Endothelial cell of umbilical vein (primary cell): ENCODE data around the gene ATP1A4. TPM values are rescaled to one million over a fixed set of nuclear protein-coding genes. Genes with fewer than 3 reads are reported as not detected.

ENCODE experiments used
- BruUV-seq: library from RNA; stranded (reverse); fragments of 400-500 nt; replicated peaks from 2 replicates; lab custom pipeline; 2021; lab: Mats Ljungman, UMichigan
- CTCF ChIA-PET: fragments of 300-600, 350-600 bp; sonication (Branson Sonifier 250); formaldehyde crosslinking; loops from one replicate; lab custom pipeline; 2021; ENCODE audit warnings: antibody characterized with exemption, inconsistent platforms; lab: Charles Lee
- POLR2A ChIA-PET: fragments of 300-600, 350-600 bp; sonication (Branson Sonifier 250); formaldehyde crosslinking; loops from one replicate; lab custom pipeline; 2021; ENCODE audit warnings: antibody characterized with exemption, inconsistent platforms; lab: Charles Lee
- DNase-seq: peaks from one replicate; pipeline ENCODE4 v3.0.0-alpha.2; 2011; ENCODE audit warnings: low read depth, low spot score
- FAIRE-seq: peaks from 2 replicates; lab custom pipeline; 2011; peaks lifted over from hg19 to GRCh38; lab: Jason Lieb, UNC
- H2AFZ ChIP-seq: 2 replicates; pipeline ENCODE4 v1.6.0; 2012; ENCODE audit warnings: low read depth, low read length, control low read depth, inconsistent platforms
- H3K27ac ChIP-seq: 2 replicates; pipeline ENCODE4 v1.5.1; 2011; ENCODE audit warnings: low read depth, mild to moderate bottlenecking, control low read depth, low read length, moderate library complexity; ENCODE audit not compliant: insufficient read depth
- H3K27me3 ChIP-seq, 2 experiments: 2 replicates each; pipeline versions ENCODE4 v1.6.0 to v1.6.1; 2011; ENCODE audit warnings: low read length in 2 of 2, mixed read lengths in 1 of 2; ENCODE audit not compliant: control insufficient read depth in 2 of 2, insufficient read depth in 2 of 2
- H3K36me3 ChIP-seq, 2 experiments: 2 replicates in 1 of 2; 3 replicates in 1 of 2; pipeline ENCODE4 v1.5.1; 2011; ENCODE audit warnings: low read length in 2 of 2, mild to moderate bottlenecking in 1 of 2, moderate library complexity in 1 of 2; ENCODE audit not compliant: control insufficient read depth in 2 of 2, insufficient read depth in 2 of 2; ENCODE audit errors: extremely low read depth in 1 of 2
- H3K4me1 ChIP-seq: 3 replicates; pipeline ENCODE4 v1.5.1; 2011; ENCODE audit warnings: mild to moderate bottlenecking, low read length; ENCODE audit not compliant: control insufficient read depth, insufficient read depth; ENCODE audit errors: extremely low read depth
- H3K4me2 ChIP-seq: 2 replicates; pipeline ENCODE4 v1.6.1; 2011; ENCODE audit warnings: low read length, control low read depth, mixed read lengths; ENCODE audit not compliant: insufficient read depth
- H3K4me3 ChIP-seq, 3 experiments: fragments of 200-600 bp in 1 of 3; sonication (generic), shearing (Covaris generic) in 1 of 3; replicated peaks in 1 of 3; 2 replicates each; pipeline ENCODE4 v1.5.1; 2011 to 2016; ENCODE audit warnings: control low read depth in 3 of 3, low read length in 3 of 3, mild to moderate bottlenecking in 2 of 3, inconsistent platforms in 1 of 3, low read depth in 1 of 3, moderate library complexity in 1 of 3; ENCODE audit not compliant: insufficient read depth in 1 of 3
- H3K79me2 ChIP-seq: 2 replicates; pipeline ENCODE4 v1.6.0; 2012; ENCODE audit warnings: low read length, inconsistent platforms; ENCODE audit not compliant: control insufficient read depth, insufficient read depth
- H3K9ac ChIP-seq: replicated peaks from 2 replicates; pipeline ENCODE3; 2011; ENCODE audit warnings: low read length, control low read depth; ENCODE audit not compliant: insufficient read depth; ENCODE audit errors: extremely low read depth
- H3K9me1 ChIP-seq: replicated peaks from 3 replicates; pipeline ENCODE4 v1.6.0; 2011; ENCODE audit warnings: mild to moderate bottlenecking, low read length; ENCODE audit not compliant: control insufficient read depth, insufficient read depth; ENCODE audit errors: extremely low read depth
- H3K9me3 ChIP-seq: replicated peaks from 2 replicates; pipeline ENCODE4 v1.5.1; 2012; ENCODE audit warnings: low read length, inconsistent platforms; ENCODE audit not compliant: control insufficient read depth, insufficient read depth
- H4K20me1 ChIP-seq: replicated peaks from 2 replicates; pipeline ENCODE3; 2011; ENCODE audit warnings: mild to moderate bottlenecking, low read length; ENCODE audit not compliant: control insufficient read depth, insufficient read depth; ENCODE audit errors: extremely low read depth
- CTCF ChIP-seq, 2 donors: IDR thresholded peaks; 1 replicate in 1 of 2; 2 replicates in 1 of 2; pipeline ENCODE4 v1.5.1; 2011; ENCODE audit warnings: low read length in 2 of 2, mild to moderate bottlenecking in 2 of 2, moderate library complexity in 2 of 2, control low read depth in 1 of 2, inconsistent platforms in 1 of 2, low read depth in 1 of 2; ENCODE audit not compliant: insufficient read depth in 1 of 2; ENCODE audit errors: extremely low read depth in 1 of 2
- EZH2 ChIP-seq: IDR thresholded peaks from 2 replicates; pipeline ENCODE4 v1.6.1; 2012; ENCODE audit warnings: borderline replicate concordance, low read depth, mild to moderate bottlenecking, moderate library complexity, low read length, inconsistent platforms; ENCODE audit not compliant: severe bottlenecking
- FOS ChIP-seq: IDR thresholded peaks from 2 replicates; pipeline ENCODE4 v1.6.1; 2011; ENCODE audit warnings: mild to moderate bottlenecking, low read length, moderate library complexity, borderline replicate concordance; ENCODE audit not compliant: insufficient read depth
- GATA2 ChIP-seq: IDR thresholded peaks from 2 replicates; pipeline ENCODE4 v1.7.0; 2011; ENCODE audit warnings: low read depth, mild to moderate bottlenecking, moderate library complexity, mixed read lengths, low read length; ENCODE audit not compliant: insufficient read length, insufficient read depth
- JUN ChIP-seq: IDR thresholded peaks from 2 replicates; pipeline ENCODE4 v1.6.1; 2011; ENCODE audit warnings: borderline replicate concordance, low read depth; ENCODE audit not compliant: insufficient read length, insufficient read depth
- MAX ChIP-seq: IDR thresholded peaks from 2 replicates; pipeline ENCODE4 v1.6.1; 2011; ENCODE audit not compliant: insufficient read depth, insufficient read length
- MYC ChIP-seq: IDR thresholded peaks from one replicate; pipeline ENCODE4 v1.6.1; 2011; ENCODE audit warnings: mild to moderate bottlenecking, low read depth, low read length
- POLR2A ChIP-seq: IDR thresholded peaks from 2 replicates; pipeline ENCODE4 v1.6.1; 2012; ENCODE audit warnings: low read depth, mild to moderate bottlenecking, control low read depth, low read length
- POLR2AphosphoS5 ChIP-seq: IDR thresholded peaks from 2 replicates; pipeline ENCODE4 v1.6.1; 2012; ENCODE audit warnings: low read depth, mild to moderate bottlenecking, control low read depth, low read length, moderate library complexity; ENCODE audit not compliant: insufficient read depth
- dilution Hi-C: fragments of 300-500 bp; cut with MboI; formaldehyde crosslinking; loops from one replicate; pipeline ENCODE4 v1.15.0; 2019; ENCODE audit warnings: low sequenced_read_pairs; ENCODE audit not compliant: extremely low pct_ligation_motif_present
- intact Hi-C: fragments of 100-400 bp; cut with micrococcal nuclease; formaldehyde crosslinking; loops from one replicate; pipeline ENCODE4 v1.10.0; 2022
- polyA plus RNA-seq, 4 experiments: library from polyadenylated mRNA; depleted of rRNA in 3 of 4; stranded (reverse) in 3 of 4; unstranded in 1 of 4; fragments of >200 nt; gene quantifications; 2 replicates each; pipeline versions ENCODE4 v1.2.1 to v1.2.3, GENCODE V29; 2011 to 2012; ENCODE audit warnings: missing spikeins in 1 of 4
- total RNA-seq: library from RNA; stranded (reverse); gene quantifications from 2 replicates; pipeline ENCODE4 v1.2.3, GENCODE V29; 2021

The ATP1A4 gene
- total and polyA plus RNA-seq, 2 donors (not counting 3 experiments of a cell fraction or from before 2014, with no cell fraction given), result not detected

- no peak overlapping the region for H2AFZ ChIP-seq
- intact Hi-C loops (no loop called here), dilution Hi-C loops (no loop called here)
- TF ChIP-seq MAX, result no peak
- no peak for TF ChIP-seq GATA2
- TF ChIP-seq MYC, result no peak
- no peak for TF ChIP-seq POLR2A
- no peak for TF ChIP-seq CTCF (IDR thresholded peaks at IDR 0.05; ENCODE audit: extremely low read depth in 1 of 2, insufficient read depth in 1 of 2, low read depth in 1 of 2, low read length in 2 of 2)
- TF ChIP-seq FOS, result no peak
- no peak for TF ChIP-seq JUN
- TF ChIP-seq POLR2AphosphoS5, result no peak
- no peak for TF ChIP-seq EZH2
- H3K9me1 ChIP-seq, result no peaks in the 10 kb centered on the region
- no peaks in the 10 kb centered on the region for H3K4me1 ChIP-seq
- DNase-seq (no peak), FAIRE-seq (no peak)
- POLR2A ChIA-PET, result no interaction called here
- BruUV-seq, result no TSS peak
- peaks cover 7 to 17% of the 10 kb centered on the region in 2 experiments for H3K27me3 ChIP-seq
- no peaks in the 10 kb centered on the region for H3K9me3 ChIP-seq
- no peaks in the 10 kb centered on the region for H3K79me2 ChIP-seq
- no peak overlapping the region for H3K9ac ChIP-seq
- no peaks in the 10 kb centered on the region for H3K36me3 ChIP-seq
- CTCF ChIA-PET, result interaction anchor here (1.2 to 1.7 kb wide), 2 partner anchors 22 to 81 kb away, joined by 3 to 5 read pairs (median 4); no protein-coding TSS in a partner anchor
- H4K20me1 ChIP-seq, result no peaks in the 10 kb centered on the region
- H3K4me3 ChIP-seq, result no peak overlapping the region
- H3K27ac ChIP-seq, result no peak overlapping the region
- H3K4me2 ChIP-seq, result no peak overlapping the region
Observed at GRCh38 chr1:160171354-160171753, 20.0 kb downstream of the ATP1A4 start.
